ENCODE data around the gene PDCD1. TPM values are rescaled to one million over a fixed set of nuclear protein-coding genes. Genes with fewer than 3 reads are reported as not detected.

Gene PDCD1
- total and polyA plus RNA-seq, 10 of the 15 experiments (the other 5 are each of a cell fraction or from before 2014, with no cell fraction given) = 0.62 to 6.4 (median 2.9) TPM; not detected in 2

- TF ChIP-seq ZBTB11 (CRISPR knock-in tag; IDR thresholded peaks at IDR 0.05) (no peak), MTA2 (IDR thresholded peaks at IDR 0.05; ENCODE audit: low read depth) (peak; percentile 68; the same call in 1 of the 2 replicates), NFIC (IDR thresholded peaks at IDR 0.05; ENCODE audit: low read depth, low read length) (peak; percentile 81; the same call in 1 of the 2 replicates), EZH2 (IDR thresholded peaks at IDR 0.05; ENCODE audit: borderline replicate concordance, control insufficient read depth, low read depth, low read length) (no peak), BCL11A (IDR thresholded peaks at IDR 0.05; ENCODE audit: low read depth, low read length) (peak; percentile 78), NFYA (IDR thresholded peaks at IDR 0.05; ENCODE audit: borderline replicate concordance, low read depth, low read length) (no peak), TAF1 (IDR thresholded peaks at IDR 0.05; ENCODE audit: borderline replicate concordance, low read depth, low read length) (no peak), NRF1 (conservative IDR thresholded peaks at IDR 0.05; ENCODE audit: low read depth, low read length) (no peak), HDAC6 (IDR thresholded peaks at IDR 0.05; ENCODE audit: unreplicated experiment) (no peak), JUNB (IDR thresholded peaks at IDR 0.05) (no peak; the same call in 1 of the 2 replicates), ZSCAN29 (IDR thresholded peaks at IDR 0.05) (no peak), ZNF207 (IDR thresholded peaks at IDR 0.05; ENCODE audit: borderline replicate concordance) (no peak), SMAD5 (IDR thresholded peaks at IDR 0.05; ENCODE audit: low read depth) (no peak), ZNF274 (IDR thresholded peaks at IDR 0.05; ENCODE audit: insufficient read depth, insufficient read length) (no peak), SREBF2 (IDR thresholded peaks at IDR 0.05; ENCODE audit: low read length) (no peak), RB1 (IDR thresholded peaks at IDR 0.05; ENCODE audit: borderline replicate concordance) (no peak), NR2F1 (conservative IDR thresholded peaks at IDR 0.05) (peak; percentile 93), SUPT20H (IDR thresholded peaks at IDR 0.05; ENCODE audit: borderline replicate concordance, control insufficient read depth, low read depth, low read length) (no peak), GABPA (IDR thresholded peaks at IDR 0.05; ENCODE audit: low read depth) (no peak), MTA3 (IDR thresholded peaks at IDR 0.05; ENCODE audit: borderline replicate concordance, low read length) (no peak; the same call in 1 of the 2 replicates), RUNX3 (IDR thresholded peaks at IDR 0.05; ENCODE audit: low read length) (peak; percentile 85), SMC3 (IDR thresholded peaks at IDR 0.05; ENCODE audit: borderline replicate concordance, low read length) (no peak), DPF2 (IDR thresholded peaks at IDR 0.05) (peak; percentile 84), FOXK2 (IDR thresholded peaks at IDR 0.05) (no peak), ELK1 (IDR thresholded peaks at IDR 0.05; ENCODE audit: low read depth, low read length) (no peak), HDAC2 (IDR thresholded peaks at IDR 0.05) (no peak), LARP7 (IDR thresholded peaks at IDR 0.05) (peak; percentile 80; the same call in 1 of the 2 replicates), MAX (IDR thresholded peaks at IDR 0.05; ENCODE audit: low read depth, low read length) (0 out of 2 replicates have a peak, but pooled peaks have one; percentile 32), IKZF1 (conservative IDR thresholded peaks at IDR 0.05) (peak; percentile 95)
These were observed 916 bp upstream of the PDCD1 start (continued) for GRCh38 chr2:241859436-241860183.
